H9 (cell line): ENCODE results near the gene TMEM80. TPM values are rescaled to one million over a fixed set of nuclear protein-coding genes. Genes with fewer than 3 reads are reported as not detected.
A peak's percentile ranks its signal among the peaks of the same experiment; 100 is the strongest.

Source experiments
- DNase-seq: peaks from one replicate; pipeline ENCODE4 v3.0.0-alpha.2; 2017
- H2AFZ ChIP-seq: one replicate; pipeline ENCODE4 v1.6.1; 2013; ENCODE audit warnings: mild to moderate bottlenecking, low read length, control low read depth, moderate library complexity
- H2AK5ac ChIP-seq: 2 replicates; pipeline ENCODE4 v1.6.1; 2013; ENCODE audit warnings: low read length, control low read depth, mixed read lengths; ENCODE audit not compliant: insufficient read length
- H2BK120ac ChIP-seq: one replicate; pipeline ENCODE4 v1.6.1; 2013; ENCODE audit warnings: low read depth, mild to moderate bottlenecking, low read length, control low read depth, inconsistent platforms; ENCODE audit not compliant: poor library complexity, severe bottlenecking
- H2BK12ac ChIP-seq: 2 replicates; pipeline ENCODE4 v1.6.1; 2013; ENCODE audit warnings: low read length, control low read depth, mixed read lengths, low read depth; ENCODE audit not compliant: insufficient read length
- H2BK15ac ChIP-seq: 2 replicates; pipeline ENCODE4 v1.6.1; 2013; ENCODE audit warnings: low read depth, low read length, control low read depth
- H2BK20ac ChIP-seq: one replicate; pipeline ENCODE4 v1.6.1; 2013; ENCODE audit warnings: low read depth, mild to moderate bottlenecking, low read length, control low read depth, inconsistent platforms; ENCODE audit not compliant: poor library complexity, severe bottlenecking
- H2BK5ac ChIP-seq: 2 replicates; pipeline ENCODE4 v1.6.1; 2013; ENCODE audit warnings: low read length, control low read depth, mixed read lengths; ENCODE audit not compliant: insufficient read length
- H3K14ac ChIP-seq: 2 replicates; pipeline ENCODE4 v1.6.1; 2013; ENCODE audit warnings: low read length, control low read depth; ENCODE audit not compliant: insufficient read depth
- H3K18ac ChIP-seq: 2 replicates; pipeline ENCODE4 v1.6.1; 2013; ENCODE audit warnings: low read depth, mild to moderate bottlenecking, mixed read lengths, low read length, control low read depth; ENCODE audit not compliant: insufficient read length
- H3K23ac ChIP-seq: 2 replicates; pipeline ENCODE4 v1.6.1; 2013; ENCODE audit warnings: low read length, control low read depth, mixed read lengths, low read depth; ENCODE audit not compliant: insufficient read length
- H3K23me2 ChIP-seq: 2 replicates; pipeline ENCODE4 v1.6.1; 2013; ENCODE audit warnings: low read depth, mild to moderate bottlenecking, mixed read lengths, low read length, control low read depth; ENCODE audit not compliant: insufficient read length, poor library complexity, severe bottlenecking
- H3K27ac ChIP-seq: 2 replicates; pipeline ENCODE4 v1.5.1; 2013; ENCODE audit warnings: low read length, control low read depth, mixed read lengths, low read depth; ENCODE audit not compliant: insufficient read length
- H3K27me3 ChIP-seq: 2 replicates; pipeline ENCODE4 v1.6.1; 2013; ENCODE audit warnings: low read length, control low read depth, inconsistent platforms; ENCODE audit not compliant: insufficient read depth
- H3K4ac ChIP-seq: 2 replicates; pipeline ENCODE4 v1.6.1; 2013; ENCODE audit warnings: low read depth, mild to moderate bottlenecking, control low read depth, inconsistent platforms, low read length, moderate library complexity
- H3K4me1 ChIP-seq: 2 replicates; pipeline ENCODE4 v1.6.1; 2013; ENCODE audit warnings: low read length, control low read depth, inconsistent platforms; ENCODE audit not compliant: insufficient read depth
- H3K4me2 ChIP-seq: 2 replicates; pipeline ENCODE4 v1.6.1; 2013; ENCODE audit warnings: low read length, control low read depth, mixed read lengths; ENCODE audit not compliant: insufficient read length, insufficient read depth
- H3K56ac ChIP-seq: 2 replicates; pipeline ENCODE4 v1.6.1; 2013; ENCODE audit warnings: low read depth, mild to moderate bottlenecking, mixed read lengths, low read length, control low read depth; ENCODE audit not compliant: insufficient read length
- H3K79me1 ChIP-seq: 2 replicates; pipeline ENCODE4 v1.6.1; 2013; ENCODE audit warnings: low read depth, mild to moderate bottlenecking, moderate library complexity, low read length, control low read depth, inconsistent platforms; ENCODE audit not compliant: insufficient read depth, poor library complexity, severe bottlenecking
- H3K79me2 ChIP-seq: 2 replicates; pipeline ENCODE4 v1.6.1; 2013; ENCODE audit warnings: low read length, control low read depth, inconsistent platforms; ENCODE audit not compliant: insufficient read depth
- H3K9ac ChIP-seq: 2 replicates; pipeline ENCODE4 v1.6.1; 2013; ENCODE audit warnings: low read length, control low read depth, mixed read lengths; ENCODE audit not compliant: insufficient read length; ENCODE audit errors: extremely low read depth
- H3K9me3 ChIP-seq: one replicate; pipeline ENCODE4 v1.6.1; 2013; ENCODE audit warnings: low read depth, low read length, inconsistent platforms; ENCODE audit not compliant: control insufficient read depth
- H3T11ph ChIP-seq: one replicate; pipeline ENCODE4 v1.6.1; 2013; ENCODE audit warnings: mild to moderate bottlenecking, low read length, control low read depth, inconsistent platforms
- H4K20me1 ChIP-seq: one replicate; pipeline ENCODE4 v1.6.1; 2013; ENCODE audit not compliant: control insufficient read depth, insufficient read length, insufficient read depth
- H4K5ac ChIP-seq: 2 replicates; pipeline ENCODE4 v1.6.1; 2013; ENCODE audit warnings: low read depth, mild to moderate bottlenecking, mixed read lengths, low read length, control low read depth; ENCODE audit not compliant: insufficient read length
- H4K8ac ChIP-seq: replicated peaks from 2 replicates; pipeline ENCODE4 v1.6.1; 2013; ENCODE audit warnings: low read length, control low read depth, mixed read lengths, low read depth; ENCODE audit not compliant: insufficient read length
- H4K91ac ChIP-seq: 2 replicates; pipeline ENCODE4 v1.6.1; 2013; ENCODE audit warnings: low read depth, mild to moderate bottlenecking, moderate library complexity, mixed read lengths, low read length, control low read depth; ENCODE audit not compliant: insufficient read length
- H3K27ac Mint-ChIP-seq, 3 experiments: 2 replicates in 2 of 3; 3 replicates in 1 of 3; pipeline ENCODE4 v1.8.0; 2020 to 2021; ENCODE audit warnings: mixed read lengths in 3 of 3, mild to moderate bottlenecking in 1 of 3, moderate library complexity in 1 of 3
- H3K27me3 Mint-ChIP-seq: 2 replicates; pipeline ENCODE4 v1.8.0; 2021; ENCODE audit warnings: low read depth, mild to moderate bottlenecking, moderate library complexity, mixed read lengths
- H3K36me3 Mint-ChIP-seq, 3 experiments: 2 replicates in 2 of 3; 3 replicates in 1 of 3; pipeline ENCODE4 v1.8.0; 2020 to 2021; ENCODE audit warnings: low read depth in 3 of 3, mixed read lengths in 3 of 3; ENCODE audit not compliant: insufficient read depth in 1 of 3
- H3K4me1 Mint-ChIP-seq, 2 experiments: 2 replicates each; pipeline ENCODE4 v1.8.0; 2020; ENCODE audit warnings: mixed read lengths in 2 of 2
- H3K4me3 Mint-ChIP-seq, 2 experiments: 2 replicates in 1 of 2; 3 replicates in 1 of 2; pipeline ENCODE4 v1.8.0; 2020 to 2021; ENCODE audit warnings: mild to moderate bottlenecking in 2 of 2, mixed read lengths in 2 of 2, moderate library complexity in 1 of 2
- H3K9me3 Mint-ChIP-seq, 2 experiments: 2 replicates in 1 of 2; 3 replicates in 1 of 2; pipeline ENCODE4 v1.8.0; 2020; ENCODE audit warnings: mild to moderate bottlenecking in 2 of 2, mixed read lengths in 2 of 2, moderate library complexity in 1 of 2
- WGBS: extraction: QIAGEN DNeasy Blood & Tissue Kit; methylation state at CpG from one replicate; pipeline ENCODE4 v1.1.7; 2013; ENCODE audit warnings: missing lambda C conversion rate, low lambda C conversion rate, mixed read lengths; ENCODE audit not compliant: insufficient read length; ENCODE audit errors: extremely low coverage; 5-methylcytosine and 5-hydroxymethylcytosine counted together
- total RNA-seq: library from RNA; stranded (reverse); gene quantifications from 2 replicates; pipeline ENCODE4 v1.2.1, GENCODE V29; 2021
- TF ChIP-seq, protein P1 (sequence below): fragments of 200-600 bp; sonication (generic); conservative IDR thresholded peaks from 3 replicates; pipeline ENCODE4 v1.8.0; 2021; ENCODE audit warnings: antibody characterized with exemption, mild to moderate bottlenecking

Gene TMEM80
- total RNA-seq, 1 experiment from 2014 or later: 23.6 TPM

- Histone ChIP-seq H2BK5ac (no peak overlapping the region), H3K4me2 (no peak overlapping the region), H2BK120ac (no peak overlapping the region), H4K91ac (no peak overlapping the region), H2BK15ac (no peak overlapping the region), H3K79me1 (no peaks in the 10 kb centered on the region), H3K56ac (no peak overlapping the region), H4K20me1 (no peaks in the 10 kb centered on the region), H3K27ac (no peak overlapping the region), H3K9me3 (no peaks in the 10 kb centered on the region), H3K4ac (no peak overlapping the region), H3K14ac (no peak overlapping the region), H3K23ac (no peak overlapping the region), H2BK20ac (no peak overlapping the region), H4K8ac (no peak overlapping the region), H3K79me2 (no peaks in the 10 kb centered on the region; the same call in 1 of the 2 replicates), H2BK12ac (no peak overlapping the region), H2AFZ (no peak overlapping the region), H3K4me1 (0 out of 2 replicates have a peak, but pooled peaks cover 2% of the 10 kb centered on the region), H2AK5ac (no peak overlapping the region), H3K18ac (no peak overlapping the region), H3K23me2 (no peaks in the 10 kb centered on the region), H3T11ph (no peak overlapping the region), H3K27me3 (no peaks in the 10 kb centered on the region), H3K9ac (no peak overlapping the region), H4K5ac (no peak overlapping the region)
- Mint-ChIP-seq H3K27ac (peak overlapping the region in 2 of 3 experiments; percentile 37 to 68; a peak in 2 of 7 replicates), H3K36me3 (peaks cover 55 to 82% (median 77%) of the 10 kb centered on the region in 3 experiments), H3K4me3 (no peak overlapping the region), H3K27me3 (no peaks in the 10 kb centered on the region), H3K4me1 (peaks cover 23 to 27% of the 10 kb centered on the region in 2 experiments), H3K9me3 (no peaks in the 10 kb centered on the region)
- WGBS: no CpG with 5 or more reads among the region's 30 CpGs
- TF ChIP-seq, protein P1, sequence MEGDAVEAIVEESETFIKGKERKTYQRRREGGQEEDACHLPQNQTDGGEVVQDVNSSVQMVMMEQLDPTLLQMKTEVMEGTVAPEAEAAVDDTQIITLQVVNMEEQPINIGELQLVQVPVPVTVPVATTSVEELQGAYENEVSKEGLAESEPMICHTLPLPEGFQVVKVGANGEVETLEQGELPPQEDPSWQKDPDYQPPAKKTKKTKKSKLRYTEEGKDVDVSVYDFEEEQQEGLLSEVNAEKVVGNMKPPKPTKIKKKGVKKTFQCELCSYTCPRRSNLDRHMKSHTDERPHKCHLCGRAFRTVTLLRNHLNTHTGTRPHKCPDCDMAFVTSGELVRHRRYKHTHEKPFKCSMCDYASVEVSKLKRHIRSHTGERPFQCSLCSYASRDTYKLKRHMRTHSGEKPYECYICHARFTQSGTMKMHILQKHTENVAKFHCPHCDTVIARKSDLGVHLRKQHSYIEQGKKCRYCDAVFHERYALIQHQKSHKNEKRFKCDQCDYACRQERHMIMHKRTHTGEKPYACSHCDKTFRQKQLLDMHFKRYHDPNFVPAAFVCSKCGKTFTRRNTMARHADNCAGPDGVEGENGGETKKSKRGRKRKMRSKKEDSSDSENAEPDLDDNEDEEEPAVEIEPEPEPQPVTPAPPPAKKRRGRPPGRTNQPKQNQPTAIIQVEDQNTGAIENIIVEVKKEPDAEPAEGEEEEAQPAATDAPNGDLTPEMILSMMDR: no peak
- no peak for DNase-seq
Measured at GRCh38 chr11:686451-687243, 9.0 kb upstream of the TMEM80 start.
